Measurements from ENCODE around the gene LHX4.

DNA sequence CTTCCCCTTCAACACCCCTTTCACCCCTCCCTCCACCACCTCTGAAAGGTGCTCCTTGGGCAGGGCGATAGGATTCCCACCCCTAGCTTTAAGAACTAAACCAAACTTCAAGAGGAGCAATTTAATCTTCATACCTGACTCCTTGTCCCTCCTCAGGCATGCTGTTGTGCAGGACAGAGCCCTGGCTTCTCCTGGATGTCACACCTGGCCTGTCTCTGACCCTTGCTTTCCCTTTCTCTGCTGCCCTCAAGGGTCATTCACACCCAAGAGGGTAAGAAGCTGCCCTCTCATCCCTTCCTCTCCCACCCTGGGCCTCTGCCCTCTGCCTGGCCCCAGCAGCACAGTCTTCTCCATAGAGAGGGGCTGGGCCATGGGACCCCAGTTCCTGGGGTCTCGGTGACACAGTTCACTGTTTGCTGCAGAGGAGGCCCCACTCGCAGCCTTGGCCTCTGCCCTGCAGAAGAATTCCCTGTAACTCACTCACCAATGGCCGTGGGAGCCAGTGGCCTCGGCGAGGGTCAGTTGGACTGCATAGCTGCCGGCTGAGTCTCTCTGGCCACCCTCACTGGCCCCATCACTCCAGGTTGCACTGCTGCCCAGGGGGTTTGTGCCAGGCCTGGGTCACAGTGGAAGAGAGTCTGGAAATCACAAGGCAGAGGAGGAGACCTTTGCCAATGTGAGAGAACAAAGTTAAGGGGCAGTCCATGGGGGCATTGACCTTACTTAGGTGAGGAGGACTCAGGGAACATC lies 28.4 kb upstream of the LHX4 start:
- TF ChIP-seq, protein P1, sequence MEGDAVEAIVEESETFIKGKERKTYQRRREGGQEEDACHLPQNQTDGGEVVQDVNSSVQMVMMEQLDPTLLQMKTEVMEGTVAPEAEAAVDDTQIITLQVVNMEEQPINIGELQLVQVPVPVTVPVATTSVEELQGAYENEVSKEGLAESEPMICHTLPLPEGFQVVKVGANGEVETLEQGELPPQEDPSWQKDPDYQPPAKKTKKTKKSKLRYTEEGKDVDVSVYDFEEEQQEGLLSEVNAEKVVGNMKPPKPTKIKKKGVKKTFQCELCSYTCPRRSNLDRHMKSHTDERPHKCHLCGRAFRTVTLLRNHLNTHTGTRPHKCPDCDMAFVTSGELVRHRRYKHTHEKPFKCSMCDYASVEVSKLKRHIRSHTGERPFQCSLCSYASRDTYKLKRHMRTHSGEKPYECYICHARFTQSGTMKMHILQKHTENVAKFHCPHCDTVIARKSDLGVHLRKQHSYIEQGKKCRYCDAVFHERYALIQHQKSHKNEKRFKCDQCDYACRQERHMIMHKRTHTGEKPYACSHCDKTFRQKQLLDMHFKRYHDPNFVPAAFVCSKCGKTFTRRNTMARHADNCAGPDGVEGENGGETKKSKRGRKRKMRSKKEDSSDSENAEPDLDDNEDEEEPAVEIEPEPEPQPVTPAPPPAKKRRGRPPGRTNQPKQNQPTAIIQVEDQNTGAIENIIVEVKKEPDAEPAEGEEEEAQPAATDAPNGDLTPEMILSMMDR (IDR thresholded peaks at IDR 0.05), result no peak
- no peak for TF ChIP-seq POLR2A (IDR thresholded peaks at IDR 0.05)

Measured in body of pancreas (tissue), 4 donors.